Left ventricle myocardium inferior (tissue), 1 donor: ENCODE measurements around the gene CIB4. TPM values are rescaled to one million over a fixed set of nuclear protein-coding genes. Genes with fewer than 3 reads are reported as not detected.

ENCODE experiments used
- DNase-seq: peaks from one replicate; pipeline ENCODE4 v3.0.0-alpha.2; 2020
- H3K27ac ChIP-seq: fragments of 200-600 bp; replicated peaks from 2 replicates; pipeline ENCODE4 v1.8.0; 2021
- H3K27me3 ChIP-seq: fragments of 200-600 bp; 2 replicates; pipeline ENCODE4 v1.8.0; 2021; ENCODE audit warnings: low read depth
- H3K36me3 ChIP-seq: fragments of 200-600 bp; 2 replicates; pipeline ENCODE4 v1.8.0; 2021
- H3K4me1 ChIP-seq: fragments of 200-600 bp; 2 replicates; pipeline ENCODE4 v1.8.0; 2021
- H3K4me3 ChIP-seq: fragments of 200-600 bp; 2 replicates; pipeline ENCODE4 v1.8.0; 2021; ENCODE audit warnings: mild to moderate bottlenecking, moderate library complexity
- H3K9me3 ChIP-seq: fragments of 200-600 bp; replicated peaks from 2 replicates; pipeline ENCODE4 v1.8.0; 2021
- CTCF ChIP-seq: fragments of 200-600 bp; IDR thresholded peaks from 2 replicates; pipeline ENCODE4 v1.8.0; 2021; ENCODE audit warnings: antibody characterized with exemption, mild to moderate bottlenecking, borderline replicate concordance
- intact Hi-C: fragments of 100-400 bp; cut with micrococcal nuclease; formaldehyde crosslinking; loops from one replicate; pipeline ENCODE4 v1.11.0; 2022
- total RNA-seq: library from RNA; stranded (reverse); fragmentation: NEBNext Ultra II Directional; extraction: Animal tissue kit (Norgen Biotek cat#: 25700); gene quantifications from one replicate; pipeline ENCODE4 v1.2.1, GENCODE V29; 2021
- donor health status: DM: no; HTN: yes; CAD: no; lungs with severe emphysema.

Gene CIB4
- total RNA-seq, 1 donor from 2014 or later: not detected

DNA sequence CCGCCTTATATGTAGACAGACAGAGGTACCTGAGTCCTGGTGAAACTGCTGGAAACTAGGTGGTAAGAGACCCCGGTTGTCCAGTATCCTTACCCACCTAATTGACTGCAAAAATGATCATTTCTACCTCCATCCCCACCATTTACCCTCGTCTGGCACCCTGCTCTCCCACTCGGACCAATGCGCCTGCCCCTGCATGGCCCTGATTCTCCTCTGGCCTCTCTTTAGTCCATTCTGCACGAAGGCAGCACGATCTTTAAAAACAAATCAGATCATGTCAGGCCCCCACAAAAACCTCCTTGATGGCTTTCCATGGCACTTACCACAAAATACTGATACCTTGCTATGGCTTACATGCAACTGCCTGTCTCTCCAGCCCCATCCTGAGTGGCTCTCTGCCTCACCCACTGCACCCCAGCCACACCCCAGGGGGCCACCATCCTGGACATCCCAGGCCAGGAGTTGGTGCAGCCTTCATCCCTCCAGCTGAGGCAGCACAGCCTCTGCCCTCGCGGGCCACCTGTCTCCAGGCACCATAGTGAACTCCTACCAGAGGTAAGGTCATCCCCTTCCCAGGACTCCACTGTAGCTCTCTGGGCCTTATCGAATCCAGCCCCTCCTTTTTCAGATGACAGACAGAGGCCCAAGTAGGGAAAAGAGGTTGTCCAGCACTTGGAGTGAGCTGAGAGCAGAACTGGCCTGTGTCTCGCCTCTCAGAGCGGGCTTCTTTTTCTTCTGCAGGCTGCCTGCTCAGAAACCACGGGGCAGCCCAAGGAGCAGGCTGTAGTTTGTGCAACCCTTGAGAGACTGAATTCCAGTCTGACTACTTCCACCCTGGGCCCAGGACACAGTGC is 12.3 kb upstream of the CIB4 start:
- Histone ChIP-seq H3K9me3 (no peaks in the 10 kb centered on the region), H3K36me3 (no peaks in the 10 kb centered on the region), H3K27me3 (peaks cover 24% of the 10 kb centered on the region), H3K27ac (no peak overlapping the region), H3K4me3 (no peak overlapping the region), H3K4me1 (no peaks in the 10 kb centered on the region)
- DNase-seq: no peak
- no peak for TF ChIP-seq CTCF
- intact Hi-C loops: no loop called here

- Histone ChIP-seq H3K36me3 (no peaks in the 10 kb centered on the region), H3K27ac (no peak overlapping the region), H3K4me3 (no peak overlapping the region), H3K27me3 (peaks cover 30% of the 10 kb centered on the region), H3K4me1 (no peaks in the 10 kb centered on the region), H3K9me3 (no peaks in the 10 kb centered on the region)
- no peak for DNase-seq
- intact Hi-C loops: no loop called here
- TF ChIP-seq CTCF: no peak
These were observed 11.3 kb upstream of the CIB4 start for GRCh38 chr2:26652361-26653041.

- peaks cover 37% of the 10 kb centered on the region for H3K27me3 ChIP-seq
- intact Hi-C loops: no loop called here
- H3K36me3 ChIP-seq: no peaks in the 10 kb centered on the region
- no peak overlapping the region for H3K27ac ChIP-seq
- DNase-seq: no peak
- no peak overlapping the region for H3K4me3 ChIP-seq
- TF ChIP-seq CTCF: no peak
- no peaks in the 10 kb centered on the region for H3K4me1 ChIP-seq
- no peaks in the 10 kb centered on the region for H3K9me3 ChIP-seq
These were observed 10.6 kb upstream of the CIB4 start for GRCh38 chr2:26651799-26652198.

DNA sequence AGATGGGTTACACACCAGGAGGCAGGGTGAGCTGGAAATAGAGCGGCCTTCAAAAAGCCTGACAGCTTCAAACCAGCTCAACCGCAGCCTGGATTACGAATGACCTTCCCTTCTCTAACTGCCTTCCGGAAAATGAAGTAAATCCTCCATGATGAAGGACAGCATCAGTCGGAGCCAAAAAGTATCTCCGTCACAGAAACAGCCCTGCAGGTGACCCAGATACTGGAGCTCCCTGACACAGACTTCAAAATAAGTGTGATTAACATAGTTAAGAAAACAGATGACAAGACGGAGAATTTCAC is 10.3 kb upstream of the CIB4 start:
- Histone ChIP-seq H3K4me1 (no peaks in the 10 kb centered on the region), H3K4me3 (no peak overlapping the region), H3K36me3 (no peaks in the 10 kb centered on the region), H3K27me3 (peaks cover 38% of the 10 kb centered on the region), H3K9me3 (no peaks in the 10 kb centered on the region), H3K27ac (no peak overlapping the region)
- no peak for DNase-seq
- TF ChIP-seq CTCF: no peak
- intact Hi-C loops: no loop called here

- intact Hi-C loops: no loop called here
- Histone ChIP-seq H3K4me3 (no peak overlapping the region), H3K27ac (no peak overlapping the region), H3K36me3 (no peaks in the 10 kb centered on the region), H3K9me3 (no peaks in the 10 kb centered on the region), H3K27me3 (peaks cover 44% of the 10 kb centered on the region), H3K4me1 (no peaks in the 10 kb centered on the region)
- no peak for TF ChIP-seq CTCF
- no peak for DNase-seq
These were observed 9.7 kb upstream of the CIB4 start for GRCh38 chr2:26650713-26651469.
